Testis (tissue), 2 donors: ENCODE data around the gene OTC.

ENCODE experiments used
- CTCF ChIP-seq, 3 experiments: fragments of 450-650 bp in 2 of 3; fragments of 200-600 bp in 1 of 3; sonication (generic) in 1 of 3; IDR thresholded peaks; one replicate each; pipeline ENCODE4 v1.5.1; 2016 to 2019; ENCODE audit warnings: antibody characterized with exemption in 3 of 3, mild to moderate bottlenecking in 2 of 3, moderate library complexity in 1 of 3
- POLR2A ChIP-seq: fragments of 450-650 bp; IDR thresholded peaks from one replicate; pipeline ENCODE4 v1.6.1; 2017; ENCODE audit warnings: antibody characterized with exemption, mild to moderate bottlenecking, moderate library complexity

GRCh38 chrX:38368774-38369173 lies 16.4 kb downstream of the OTC start:
- TF ChIP-seq POLR2A (no peak), CTCF (IDR thresholded peaks at IDR 0.05) (no peak)
